H1 (cell line): ENCODE results near the gene TP53I13. TPM values are rescaled to one million over a fixed set of nuclear protein-coding genes. Genes with fewer than 3 reads are reported as not detected.

Source experiments
- CTCF ChIA-PET: fragments of 300-600 bp; sonication (Branson Sonifier 250); formaldehyde crosslinking; loops from one replicate; lab custom pipeline; 2021; ENCODE audit not compliant: partially characterized antibody; lab: Charles Lee
- POLR2A ChIA-PET: fragments of 300-600 bp; sonication (Branson Sonifier 250); formaldehyde crosslinking; loops from one replicate; lab custom pipeline; 2021; ENCODE audit warnings: inconsistent platforms; ENCODE audit not compliant: partially characterized antibody; lab: Charles Lee
- DNase-seq, 2 experiments: peaks; one replicate each; pipeline versions ENCODE4 v3.0.0 to v3.0.0-alpha.2; 2010 to 2022; ENCODE audit warnings: low spot score in 2 of 2, low read depth in 1 of 2, mixed read lengths in 1 of 2
- FAIRE-seq: peaks from 2 replicates; lab custom pipeline; 2011; peaks lifted over from hg19 to GRCh38; lab: Jason Lieb, UNC
- H2AFZ ChIP-seq: 2 replicates; pipeline ENCODE4 v1.8.1; 2012; ENCODE audit warnings: low read length, inconsistent platforms
- H2AK5ac ChIP-seq: 2 replicates; pipeline ENCODE4 v1.6.1; 2013; ENCODE audit warnings: low read depth, low read length
- H2BK120ac ChIP-seq: replicated peaks from 2 replicates; pipeline ENCODE3; 2013; ENCODE audit warnings: low read depth, low read length, inconsistent platforms
- H2BK12ac ChIP-seq: 2 replicates; pipeline ENCODE4 v1.6.1; 2013; ENCODE audit warnings: low read depth, low read length
- H2BK15ac ChIP-seq: 2 replicates; pipeline ENCODE4 v1.6.1; 2013; ENCODE audit warnings: low read length
- H2BK20ac ChIP-seq: 2 replicates; pipeline ENCODE4 v1.6.1; 2013; ENCODE audit warnings: low read length
- H2BK5ac ChIP-seq: 2 replicates; pipeline ENCODE4 v1.6.1; 2013; ENCODE audit warnings: low read depth, low read length
- H3K14ac ChIP-seq: 2 replicates; pipeline ENCODE4 v1.6.1; 2013; ENCODE audit warnings: inconsistent platforms; ENCODE audit not compliant: insufficient read length
- H3K18ac ChIP-seq: 2 replicates; pipeline ENCODE4 v1.6.1; 2013; ENCODE audit warnings: low read length; ENCODE audit errors: extremely low read depth
- H3K23ac ChIP-seq: 2 replicates; pipeline ENCODE4 v1.6.1; 2013; ENCODE audit warnings: inconsistent platforms; ENCODE audit not compliant: insufficient read length
- H3K23me2 ChIP-seq: 2 replicates; pipeline ENCODE4 v1.6.1; 2013; ENCODE audit warnings: low read depth, low read length
- H3K27ac ChIP-seq: 2 replicates; pipeline ENCODE4 v1.6.1; 2011; ENCODE audit warnings: low read depth, low read length, inconsistent platforms
- H3K27me3 ChIP-seq, 4 experiments: replicated peaks in 1 of 4; 1 replicate in 1 of 4; 2 replicates in 3 of 4; pipeline versions ENCODE4 v1.6.1 to v1.8.1; 2011 to 2013; ENCODE audit warnings: low read length in 3 of 4, mild to moderate bottlenecking in 3 of 4, inconsistent platforms in 2 of 4, mixed read lengths in 2 of 4, moderate library complexity in 1 of 4; ENCODE audit not compliant: control insufficient read depth in 3 of 4, insufficient read depth in 3 of 4; ENCODE audit errors: extremely low read depth in 1 of 4
- H3K36me3 ChIP-seq, 4 experiments: 2 replicates each; pipeline versions ENCODE4 v1.6.1 to v1.8.1; 2011 to 2013; ENCODE audit warnings: mild to moderate bottlenecking in 4 of 4, low read length in 3 of 4, moderate library complexity in 2 of 4, control low read depth in 1 of 4, inconsistent platforms in 1 of 4; ENCODE audit not compliant: insufficient read depth in 4 of 4, control insufficient read depth in 2 of 4
- H3K4ac ChIP-seq: replicated peaks from 2 replicates; pipeline ENCODE3; 2013; ENCODE audit warnings: low read length, low read depth, mixed read lengths, inconsistent platforms; ENCODE audit not compliant: insufficient read length
- H3K4me1 ChIP-seq, 4 experiments: replicated peaks in 1 of 4; 1 replicate in 1 of 4; 2 replicates in 3 of 4; pipeline versions ENCODE4 v1.6.1 to v1.8.1; 2011 to 2013; ENCODE audit warnings: low read length in 3 of 4, inconsistent platforms in 2 of 4, mixed read lengths in 1 of 4; ENCODE audit not compliant: insufficient read depth in 4 of 4, control insufficient read depth in 3 of 4
- H3K4me2 ChIP-seq, 2 experiments: 2 replicates each; pipeline versions ENCODE4 v1.6.1 to v1.8.1; 2011 to 2013; ENCODE audit warnings: low read depth in 2 of 2, low read length in 2 of 2, control low read depth in 1 of 2, inconsistent platforms in 1 of 2, mild to moderate bottlenecking in 1 of 2; ENCODE audit not compliant: insufficient read depth in 1 of 2
- H3K4me3 ChIP-seq, 4 experiments: fragments of 200-600, 300-600 bp in 1 of 4; sonication (generic), shearing (Covaris generic), sonication (Bioruptor Twin) in 1 of 4; 2 replicates each; pipeline versions ENCODE4 v1.5.1 to v1.8.1; 2011 to 2016; ENCODE audit warnings: low read length in 4 of 4, low read depth in 3 of 4, control low read depth in 2 of 4, inconsistent platforms in 2 of 4, mild to moderate bottlenecking in 2 of 4, mixed read lengths in 1 of 4, moderate library complexity in 1 of 4; ENCODE audit not compliant: insufficient read depth in 2 of 4; ENCODE audit errors: extremely low read depth in 1 of 4
- H3K56ac ChIP-seq: replicated peaks from 2 replicates; pipeline ENCODE3; 2013; ENCODE audit warnings: low read depth, mild to moderate bottlenecking, mixed read lengths, low read length, inconsistent platforms; ENCODE audit not compliant: insufficient read length
- H3K79me1 ChIP-seq: 2 replicates; pipeline ENCODE4 v1.6.1; 2013; ENCODE audit warnings: low read depth, low read length, control low read depth
- H3K79me2 ChIP-seq, 2 experiments: 2 replicates each; pipeline versions ENCODE4 v1.6.1 to v1.8.1; 2012 to 2013; ENCODE audit warnings: low read length in 2 of 2, mild to moderate bottlenecking in 2 of 2, inconsistent platforms in 1 of 2; ENCODE audit not compliant: insufficient read depth in 2 of 2, control insufficient read depth in 1 of 2
- H3K9ac ChIP-seq, 4 experiments: replicated peaks in 1 of 4; 1 replicate in 1 of 4; 2 replicates in 3 of 4; pipeline versions ENCODE4 v1.6.1 to v1.8.1; 2011 to 2013; ENCODE audit warnings: low read depth in 3 of 4, low read length in 3 of 4, control low read depth in 2 of 4, mild to moderate bottlenecking in 2 of 4, moderate library complexity in 2 of 4, inconsistent platforms in 1 of 4; ENCODE audit errors: extremely low read depth in 1 of 4
- H3K9me3 ChIP-seq, 2 experiments: 2 replicates each; pipeline versions ENCODE4 v1.6.1 to v1.8.1; 2012 to 2013; ENCODE audit warnings: mild to moderate bottlenecking in 2 of 2, moderate library complexity in 2 of 2, control low read depth in 1 of 2, inconsistent platforms in 1 of 2, low read depth in 1 of 2, low read length in 1 of 2, mixed read lengths in 1 of 2; ENCODE audit not compliant: insufficient read depth in 2 of 2
- H4K20me1 ChIP-seq, 2 experiments: replicated peaks in 1 of 2; 2 replicates each; pipeline versions ENCODE3 to v1.8.1; 2011 to 2013; ENCODE audit warnings: inconsistent platforms in 2 of 2, low read length in 2 of 2, mild to moderate bottlenecking in 1 of 2; ENCODE audit not compliant: insufficient read depth in 2 of 2, control insufficient read depth in 1 of 2
- H4K5ac ChIP-seq: 2 replicates; pipeline ENCODE4 v1.6.1; 2013; ENCODE audit warnings: low read length, low read depth, mixed read lengths, inconsistent platforms; ENCODE audit not compliant: insufficient read length
- H4K8ac ChIP-seq: 2 replicates; pipeline ENCODE4 v1.8.0; 2013; ENCODE audit warnings: mild to moderate bottlenecking, moderate library complexity, low read length, inconsistent platforms; ENCODE audit not compliant: insufficient read depth; ENCODE audit errors: extremely low read depth
- H4K91ac ChIP-seq: replicated peaks from 2 replicates; pipeline ENCODE3; 2013; ENCODE audit warnings: low read length, mixed read lengths, inconsistent platforms; ENCODE audit not compliant: insufficient read length
- BCL11A ChIP-seq, 2 experiments: IDR thresholded peaks; one replicate each; pipeline ENCODE4 v1.6.1; 2011; ENCODE audit warnings: low read depth in 2 of 2, low read length in 2 of 2, mild to moderate bottlenecking in 2 of 2
- CEBPB ChIP-seq: IDR thresholded peaks from 2 replicates; pipeline ENCODE4 v1.6.1; 2012; ENCODE audit warnings: low read depth, low read length
- FOSL1 ChIP-seq: IDR thresholded peaks from 2 replicates; pipeline ENCODE4 v1.6.1; 2011; ENCODE audit warnings: mild to moderate bottlenecking, low read depth, low read length, moderate library complexity; ENCODE audit not compliant: insufficient read depth
- RNF2 ChIP-seq: fragments of 200-900, 300-1000 bp; sonication (generic); IDR thresholded peaks from 2 replicates; pipeline ENCODE4 v1.7.1; 2016; ENCODE audit warnings: borderline replicate concordance, low read depth, mild to moderate bottlenecking, antibody characterized with exemption, low read length; ENCODE audit not compliant: poor library complexity, severe bottlenecking; ENCODE audit errors: missing control alignments
- SP4 ChIP-seq: IDR thresholded peaks from 2 replicates; pipeline ENCODE4 v1.6.1; 2012; ENCODE audit warnings: low read length, inconsistent platforms
- SRF ChIP-seq: IDR thresholded peaks from 2 replicates; pipeline ENCODE4 v1.6.1; 2011; ENCODE audit warnings: mild to moderate bottlenecking, low read depth, low read length, moderate library complexity
- WGBS, 2 experiments: shearing (Covaris generic) in 1 of 2; methylation state at CpG; one replicate each; pipeline versions ENCODE4 v1.1.6 to v1.1.7; 2013 to 2015; ENCODE audit warnings: low lambda C conversion rate in 2 of 2, mixed read lengths in 2 of 2, inconsistent platforms in 1 of 2, low coverage in 1 of 2, missing lambda C conversion rate in 1 of 2; ENCODE audit not compliant: insufficient replicate concordance in 2 of 2, insufficient coverage in 1 of 2, insufficient read length in 1 of 2; ENCODE audit errors: extremely low coverage in 1 of 2, missing lambda C conversion rate in 1 of 2; 5-methylcytosine and 5-hydroxymethylcytosine counted together
- polyA plus RNA-seq, 7 experiments: library from polyadenylated mRNA; depleted of rRNA in 3 of 7; stranded (reverse) in 5 of 7; unstranded in 2 of 7; fragments of >200 nt in 5 of 7; fragments of 200-250 nt in 2 of 7; gene quantifications; 1 replicate in 5 of 7; 2 replicates in 1 of 7; 4 replicates in 1 of 7; pipeline versions ENCODE4 v1.2.1 to v1.2.3, GENCODE V29; 2011 to 2013; ENCODE audit warnings: missing spikeins in 2 of 7, mixed read lengths in 2 of 7
- total RNA-seq: library from RNA; stranded (reverse); fragmentation: NEBNext Ultra II Directional; extraction: Animal tissue kit (Norgen Biotek cat#: 25700); gene quantifications from 2 replicates; pipeline ENCODE4 v1.2.1, GENCODE V29; 2021

TP53I13 gene
- total and polyA plus RNA-seq, 2 of the 8 experiments (the other 6 are each of a cell fraction or from before 2014, with no cell fraction given): 22.4 to 35.7 TPM

GRCh38 chr17:29562615-29563014 lies 5.9 kb upstream of the TP53I13 start:
- H3K4me3 ChIP-seq: no peak overlapping the region
- 88% methylated on average over 14 of the region's 18 CpGs; no CpG with 5 or more reads in 1 of the 2 experiments for WGBS, 2 experiments
- H3K4ac ChIP-seq: no peak overlapping the region
- no peak overlapping the region for H3K18ac ChIP-seq
- no peak overlapping the region for H3K23ac ChIP-seq
- no peak overlapping the region for H4K8ac ChIP-seq
- H3K14ac ChIP-seq: no peak overlapping the region
- H3K27ac ChIP-seq: no peak overlapping the region
- H3K36me3 ChIP-seq: no peaks in the 10 kb centered on the region
- FAIRE-seq (no peak), DNase-seq (peak in 1 of 2 experiments; percentile 36)
- H4K91ac ChIP-seq: no peak overlapping the region
- H3K9me3 ChIP-seq: no peaks in the 10 kb centered on the region
- no peak overlapping the region for H2BK5ac ChIP-seq
- no peak overlapping the region for H2BK15ac ChIP-seq
- H3K56ac ChIP-seq: no peak overlapping the region
- POLR2A ChIA-PET: interaction anchor here (1.0 kb wide), 1 partner anchor 172 kb away, joined by 3 read pairs; the partner anchor contains the start of gene TAOK1
- H3K79me1 ChIP-seq: no peaks in the 10 kb centered on the region
- H4K5ac ChIP-seq: no peak overlapping the region
- H3K9ac ChIP-seq: no peak overlapping the region
- TF ChIP-seq CEBPB: no peak
- no peak for TF ChIP-seq RNF2
- no peak for TF ChIP-seq FOSL1
- TF ChIP-seq SRF: no peak
- TF ChIP-seq BCL11A (IDR thresholded peaks at IDR 0.05; ENCODE audit: low read depth in 2 of 2, low read length in 2 of 2): no peak
- TF ChIP-seq SP4: no peak
- H3K27me3 ChIP-seq: peaks cover 11 to 34% (median 27%) of the 10 kb centered on the region in 4 experiments
- peaks cover 0 to 8% (median 6%) of the 10 kb centered on the region in 4 experiments; a peak in 5 of 7 replicates for H3K4me1 ChIP-seq
- 0 out of 2 replicates have a peak overlapping the region, but pooled peaks have one; percentile 17 for H2BK12ac ChIP-seq
- H2AFZ ChIP-seq: no peak overlapping the region
- H2AK5ac ChIP-seq: no peak overlapping the region
- H3K79me2 ChIP-seq: no peaks in the 10 kb centered on the region
- peaks cover 0 to 2% of the 10 kb centered on the region in 2 experiments for H4K20me1 ChIP-seq
- peaks cover 16% of the 10 kb centered on the region; the same call in 1 of the 2 replicates for H3K23me2 ChIP-seq
- H3K4me2 ChIP-seq: no peak overlapping the region
- H2BK20ac ChIP-seq: no peak overlapping the region
- CTCF ChIA-PET: interaction anchor here (1.3 to 3.2 kb wide), 3 partner anchors 9 to 26 kb away, joined by 3 to 15 read pairs (median 4); no protein-coding TSS in a partner anchor
- H2BK120ac ChIP-seq: no peak overlapping the region
